GM18519 (cell line): ENCODE measurements around the gene DCAF8.

Source experiments
- ATAC-seq: cut with Tn5 transposase; IDR thresholded peaks from one replicate; pipeline ENCODE4 v1.9.1; 2021; ENCODE audit warnings: mild to moderate bottlenecking, moderate library complexity; ENCODE audit not compliant: unreplicated experiment, low FRiP score

DCAF8 gene

GRCh38 chr1:160267284-160267991 lies 5.1 kb upstream of the DCAF8 start:
- no peak for ATAC-seq

GRCh38 chr1:160264795-160265307 lies 2.5 kb upstream of the DCAF8 start:
- ATAC-seq: no peak

GRCh38 chr1:160261556-160261892 lies 825 bp downstream of the DCAF8 start:
- no peak for ATAC-seq

- ATAC-seq: no peak
Observed at GRCh38 chr1:160260406-160261382, 1.7 kb downstream of the DCAF8 start.

- ATAC-seq: no peak
Observed at GRCh38 chr1:160258177-160258798, 4.1 kb downstream of the DCAF8 start.

GRCh38 chr1:160257411-160258015 lies 4.8 kb downstream of the DCAF8 start:
- no peak for ATAC-seq

- no peak for ATAC-seq
Observed at GRCh38 chr1:160256396-160257046, 5.8 kb downstream of the DCAF8 start.

GRCh38 chr1:160255781-160256300 lies 6.5 kb downstream of the DCAF8 start:
- ATAC-seq: no peak

GRCh38 chr1:160251687-160252526 lies 10.4 kb downstream of the DCAF8 start:
- no peak for ATAC-seq

- no peak for ATAC-seq
Observed at GRCh38 chr1:160251011-160251410, 11.3 kb downstream of the DCAF8 start.

GRCh38 chr1:160247053-160247452 lies 15.3 kb downstream of the DCAF8 start:
- ATAC-seq: no peak

GRCh38 chr1:160245434-160245833 lies 16.9 kb downstream of the DCAF8 start:
- no peak for ATAC-seq

GRCh38 chr1:160244209-160244608 lies 18.1 kb downstream of the DCAF8 start:
- no peak for ATAC-seq

GRCh38 chr1:160243767-160244166 lies 18.6 kb downstream of the DCAF8 start:
- ATAC-seq: no peak

- ATAC-seq: no peak
Observed at GRCh38 chr1:160239582-160240299, 22.6 kb downstream of the DCAF8 start.

- no peak for ATAC-seq
Observed at GRCh38 chr1:160238408-160238807, 23.9 kb downstream of the DCAF8 start.

- ATAC-seq: no peak
Observed at GRCh38 chr1:160237558-160237957, 24.8 kb downstream of the DCAF8 start.

- no peak for ATAC-seq
Observed at GRCh38 chr1:160236806-160237205, 25.5 kb downstream of the DCAF8 start.
